ENCODE results near the gene MT1E. TPM values are rescaled to one million over a fixed set of nuclear protein-coding genes. Genes with fewer than 3 reads are reported as not detected.
A peak's percentile ranks its signal among the peaks of the same experiment; 100 is the strongest.
"Not testable (repeated sequence)": the region's sequence is repeated elsewhere in the genome, so short reads cannot be mapped to it uniquely, and the experiment has no call there.

The MT1E gene
- total and polyA plus RNA-seq, 2 donors: 2.1 to 126 TPM

DNA sequence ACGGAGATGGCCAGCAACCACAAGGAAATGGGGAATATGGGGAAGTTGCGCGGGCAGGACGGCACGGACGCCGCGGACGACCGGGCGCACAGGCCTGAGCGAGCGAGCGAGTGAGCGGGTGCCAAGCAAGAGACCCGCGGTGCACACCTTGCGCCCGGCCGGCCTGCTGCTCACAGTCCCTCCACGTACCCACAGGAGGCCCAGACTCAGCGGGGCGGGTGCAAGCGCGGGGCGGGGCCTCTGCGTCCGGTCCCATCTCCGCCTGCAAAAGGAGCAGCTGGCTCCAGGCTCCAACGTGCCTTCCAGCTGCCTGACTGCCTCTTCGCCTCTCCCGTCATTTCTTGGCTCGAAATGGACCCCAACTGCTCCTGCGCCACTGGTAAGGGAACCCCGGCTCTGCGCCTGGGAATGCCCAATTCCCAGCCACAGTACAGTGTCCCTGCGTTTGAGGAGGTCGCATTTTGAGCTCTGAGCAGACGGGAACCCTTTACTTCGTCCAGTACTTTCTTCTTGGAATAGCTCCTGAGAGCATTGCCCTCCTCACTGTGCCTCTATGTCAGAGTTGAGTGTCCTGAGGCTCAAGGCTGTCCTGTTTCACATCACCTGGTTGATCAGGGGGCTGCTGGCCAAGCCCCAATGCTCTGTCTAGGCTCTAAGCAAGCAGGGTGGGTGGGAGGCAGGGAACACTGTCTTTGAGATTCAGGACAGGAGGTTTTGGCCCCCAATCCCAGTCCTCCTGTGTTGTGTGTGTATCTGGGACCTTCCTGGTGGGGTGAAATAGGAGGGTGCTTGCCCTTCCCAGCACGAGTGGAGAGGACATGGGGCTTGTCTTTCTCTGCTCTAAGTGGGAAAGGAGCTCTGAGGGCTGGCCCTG, 8.1 kb upstream of the MT1E start:
- H3K4me1 ChIP-seq (ENCODE audit: control insufficient read depth in 2 of 2, insufficient read depth in 2 of 2, low read length in 2 of 2): peaks cover 0 to 12% of the 10 kb centered on the region in 2 donors
- H3K36me3 ChIP-seq (ENCODE audit: control insufficient read depth in 2 of 2, insufficient read depth in 2 of 2, low read length in 1 of 2): no peaks in the 10 kb centered on the region
- H3K4me3 ChIP-seq (ENCODE audit: low read length in 2 of 2): peak overlapping the region in 1 of 2 donors; percentile 10
- no peaks in the 10 kb centered on the region for H3K9me3 ChIP-seq (ENCODE audit: control insufficient read depth in 2 of 2, insufficient read depth in 1 of 2, low read length in 1 of 2)
- whole genome bisulfite sequencing: 4% methylated on average over 41 of the region's 41 CpGs
- DNase-seq (ENCODE audit: low read depth in 6 of 9, low spot score in 9 of 9): peak in 4 of 9 donors; percentile 25 to 51 (median 37)
- no peak overlapping the region for H3K27ac ChIP-seq (ENCODE audit: low read depth in 1 of 2, low read length in 1 of 2)
- peaks cover 15 to 64% of the 10 kb centered on the region in 2 donors for H3K27me3 ChIP-seq (ENCODE audit: control insufficient read depth in 2 of 2, insufficient read depth in 1 of 2, low read length in 1 of 2)

DNA sequence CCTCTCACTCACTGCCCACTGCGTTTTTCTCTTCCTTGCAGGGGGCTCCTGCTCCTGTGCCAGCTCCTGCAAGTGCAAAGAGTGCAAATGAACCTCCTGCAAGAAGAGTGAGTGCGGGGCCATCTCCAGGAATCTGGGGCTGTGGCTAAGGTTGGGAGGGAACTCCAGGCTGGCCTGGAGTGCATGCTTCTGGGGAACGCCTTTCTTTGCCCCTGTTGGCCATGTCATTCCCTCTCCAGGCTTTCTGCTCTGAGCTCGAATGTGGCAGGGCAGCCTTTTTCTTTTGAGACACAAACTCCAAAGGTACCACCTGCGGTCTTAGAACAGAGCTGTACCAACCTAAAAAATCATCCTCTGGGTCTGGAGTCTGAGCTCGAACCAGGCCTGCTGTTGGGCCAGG, 7.4 kb upstream of the MT1E start:
- H3K36me3 ChIP-seq (ENCODE audit: control insufficient read depth in 2 of 2, insufficient read depth in 2 of 2, low read length in 1 of 2): no peaks in the 10 kb centered on the region
- H3K27me3 ChIP-seq (ENCODE audit: control insufficient read depth in 2 of 2, insufficient read depth in 1 of 2, low read length in 1 of 2): peaks cover 15 to 68% of the 10 kb centered on the region in 2 donors
- no peak for DNase-seq (ENCODE audit: low read depth in 6 of 9, low spot score in 9 of 9)
- peaks cover 0 to 12% of the 10 kb centered on the region in 2 donors for H3K4me1 ChIP-seq (ENCODE audit: control insufficient read depth in 2 of 2, insufficient read depth in 2 of 2, low read length in 2 of 2)
- 51% methylated on average over 6 of the region's 6 CpGs for whole genome bisulfite sequencing
- no peak overlapping the region for H3K27ac ChIP-seq (ENCODE audit: low read depth in 1 of 2, low read length in 1 of 2)
- no peak overlapping the region for H3K4me3 ChIP-seq (ENCODE audit: low read length in 2 of 2)
- no peaks in the 10 kb centered on the region for H3K9me3 ChIP-seq (ENCODE audit: control insufficient read depth in 2 of 2, insufficient read depth in 1 of 2, low read length in 1 of 2)

DNA sequence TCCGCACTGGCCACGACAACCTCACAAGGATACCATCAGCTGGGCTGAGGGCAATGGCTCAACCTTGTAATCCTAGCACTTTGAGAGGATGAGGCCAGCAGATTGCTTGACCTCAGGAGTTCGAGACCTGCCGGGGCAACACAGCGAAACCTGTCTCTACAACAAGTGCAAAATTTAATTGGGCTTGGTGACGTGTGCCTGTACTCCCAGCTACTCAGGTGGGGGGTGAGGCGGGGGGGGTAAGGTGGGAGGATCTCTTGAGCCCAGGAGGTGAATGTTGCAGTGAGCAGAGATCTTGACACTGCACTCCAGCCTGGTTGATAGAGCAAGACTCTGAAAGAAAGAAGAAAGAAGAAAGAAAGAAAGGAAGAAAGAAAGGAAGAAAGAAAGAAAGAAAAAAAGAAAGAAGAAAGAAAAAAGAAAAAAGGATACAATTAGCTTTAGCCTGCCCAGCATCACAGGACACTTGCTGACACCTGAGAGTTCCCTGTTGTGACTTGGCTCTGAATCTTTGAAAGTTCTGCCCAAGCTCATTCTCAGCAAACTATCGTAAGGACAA, 5.2 kb upstream of the MT1E start:
- Histone ChIP-seq H3K4me3 (ENCODE audit: low read length in 2 of 2) (no peak overlapping the region), H3K36me3 (ENCODE audit: control insufficient read depth in 2 of 2, insufficient read depth in 2 of 2, low read length in 1 of 2) (no peaks in the 10 kb centered on the region), H3K27me3 (ENCODE audit: control insufficient read depth in 2 of 2, insufficient read depth in 1 of 2, low read length in 1 of 2) (peaks cover 26 to 83% of the 10 kb centered on the region in 2 donors), H3K9me3 (ENCODE audit: control insufficient read depth in 2 of 2, insufficient read depth in 1 of 2, low read length in 1 of 2) (no peaks in the 10 kb centered on the region), H3K4me1 (ENCODE audit: control insufficient read depth in 2 of 2, insufficient read depth in 2 of 2, low read length in 2 of 2) (peaks cover 0 to 12% of the 10 kb centered on the region in 2 donors), H3K27ac (ENCODE audit: low read depth in 1 of 2, low read length in 1 of 2) (no peak overlapping the region)
- WGBS: 90% methylated on average over 8 of the region's 8 CpGs
- no peak for DNase-seq (ENCODE audit: low read depth in 6 of 9, low spot score in 9 of 9)

DNA sequence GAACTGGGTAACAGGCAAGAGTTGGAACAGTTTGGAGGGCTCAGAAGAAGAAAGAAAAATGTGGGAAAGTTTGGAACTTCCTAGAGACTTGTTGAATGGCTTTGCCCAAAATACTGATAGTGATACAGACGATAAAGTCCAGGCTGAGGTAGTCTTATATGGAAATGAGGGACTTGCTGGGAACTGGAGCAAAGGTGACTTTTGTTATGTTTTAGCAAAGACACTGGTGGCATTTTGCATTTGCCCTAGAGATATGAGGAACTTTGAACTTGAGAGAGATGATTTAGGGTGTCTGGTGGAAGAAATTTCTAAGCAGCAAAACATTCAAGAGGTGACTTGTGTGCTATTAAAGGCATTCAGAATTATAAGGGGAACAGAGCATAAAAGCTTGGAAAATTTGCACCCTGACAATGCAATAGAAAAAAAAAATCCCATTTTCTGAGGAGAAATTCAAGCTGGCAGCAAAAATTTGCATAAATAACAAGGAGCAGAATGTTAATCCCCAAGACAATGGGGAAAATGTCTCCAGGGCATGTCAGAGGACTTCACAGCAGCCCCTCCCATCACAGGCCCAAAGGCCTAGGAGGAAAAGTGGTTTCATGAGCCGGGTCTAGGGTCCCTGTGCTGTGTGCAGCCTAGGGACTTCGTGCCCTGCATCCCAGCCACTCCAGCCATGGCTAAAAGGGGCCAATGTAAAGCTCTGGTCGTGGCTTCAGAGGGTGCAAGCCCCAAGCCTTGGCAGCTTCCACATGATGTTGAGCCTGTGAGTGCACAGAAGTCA, 3.7 kb upstream of the MT1E start:
- H3K4me3 ChIP-seq (ENCODE audit: low read length in 2 of 2); DNase-seq (ENCODE audit: low read depth in 6 of 9, low spot score in 9 of 9); H3K27ac ChIP-seq (ENCODE audit: low read depth in 1 of 2, low read length in 1 of 2); H3K9me3 ChIP-seq (ENCODE audit: control insufficient read depth in 2 of 2, insufficient read depth in 1 of 2, low read length in 1 of 2); H3K36me3 ChIP-seq (ENCODE audit: control insufficient read depth in 2 of 2, insufficient read depth in 2 of 2, low read length in 1 of 2): not testable (repeated sequence)
- Histone ChIP-seq H3K27me3 (ENCODE audit: control insufficient read depth in 2 of 2, insufficient read depth in 1 of 2, low read length in 1 of 2) (peaks cover 33 to 84% of the 10 kb centered on the region in 2 donors), H3K4me1 (ENCODE audit: control insufficient read depth in 2 of 2, insufficient read depth in 2 of 2, low read length in 2 of 2) (peaks cover 0 to 14% of the 10 kb centered on the region in 2 donors)
- 87% methylated on average over 4 of the region's 4 CpGs for WGBS

DNA sequence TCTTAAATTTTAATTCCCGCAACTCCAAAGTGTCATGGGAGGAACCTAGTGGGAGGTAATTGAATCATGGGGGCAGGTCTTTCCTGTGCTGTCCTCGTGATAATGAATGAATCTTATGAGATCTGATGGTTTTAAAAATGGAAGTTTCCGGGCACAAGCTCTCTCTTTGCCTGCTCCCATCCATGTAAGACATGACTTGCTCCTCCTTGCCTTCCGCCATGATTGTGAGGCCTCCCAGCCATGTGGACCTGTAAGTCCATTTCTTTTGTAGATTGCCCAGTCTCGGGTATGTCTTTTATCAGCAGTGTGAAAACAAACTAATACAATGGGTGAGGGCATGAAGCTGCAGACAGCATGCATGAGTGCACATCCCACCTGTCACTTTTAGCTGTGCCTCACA, 2.4 kb upstream of the MT1E start:
- WGBS: 97% methylated on average over 5 of the region's 5 CpGs
- DNase-seq (ENCODE audit: low read depth in 6 of 9, low spot score in 9 of 9); H3K36me3 ChIP-seq (ENCODE audit: control insufficient read depth in 2 of 2, insufficient read depth in 2 of 2, low read length in 1 of 2); H3K4me3 ChIP-seq (ENCODE audit: low read length in 2 of 2); H3K9me3 ChIP-seq (ENCODE audit: control insufficient read depth in 2 of 2, insufficient read depth in 1 of 2, low read length in 1 of 2); H3K27ac ChIP-seq (ENCODE audit: low read depth in 1 of 2, low read length in 1 of 2); H3K4me1 ChIP-seq (ENCODE audit: control insufficient read depth in 2 of 2, insufficient read depth in 2 of 2, low read length in 2 of 2): not testable (repeated sequence)
- H3K27me3 ChIP-seq (ENCODE audit: control insufficient read depth in 2 of 2, insufficient read depth in 1 of 2, low read length in 1 of 2): peaks cover 35 to 81% of the 10 kb centered on the region in 2 donors

DNA sequence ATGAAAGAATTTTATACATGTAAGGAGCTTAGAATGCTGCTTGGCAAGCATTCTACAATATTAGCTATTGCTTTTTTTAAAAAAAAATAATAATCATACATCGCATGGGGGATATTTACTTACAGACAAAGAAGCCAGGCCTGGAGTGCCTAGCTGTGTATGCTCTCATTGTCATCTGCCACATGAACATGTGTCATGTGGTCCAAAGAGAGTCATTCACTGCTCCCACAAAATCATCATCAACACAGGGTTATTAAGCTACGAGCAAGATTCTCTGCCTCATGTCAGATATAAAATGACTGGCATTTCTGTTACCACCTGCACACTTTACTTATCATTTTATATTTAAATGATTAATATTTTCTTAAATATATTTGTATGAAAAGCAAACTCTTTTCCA, 1.9 kb upstream of the MT1E start:
- no peak overlapping the region for H3K4me3 ChIP-seq (ENCODE audit: low read length in 2 of 2)
- DNase-seq (ENCODE audit: low read depth in 6 of 9, low spot score in 9 of 9): no peak
- WGBS: 96% methylated on average over 2 of the region's 2 CpGs
- H3K27ac ChIP-seq (ENCODE audit: low read depth in 1 of 2, low read length in 1 of 2): no peak overlapping the region
- peaks cover 32 to 81% of the 10 kb centered on the region in 2 donors for H3K27me3 ChIP-seq (ENCODE audit: control insufficient read depth in 2 of 2, insufficient read depth in 1 of 2, low read length in 1 of 2)
- no peaks in the 10 kb centered on the region for H3K9me3 ChIP-seq (ENCODE audit: control insufficient read depth in 2 of 2, insufficient read depth in 1 of 2, low read length in 1 of 2)
- H3K36me3 ChIP-seq (ENCODE audit: control insufficient read depth in 2 of 2, insufficient read depth in 2 of 2, low read length in 1 of 2): no peaks in the 10 kb centered on the region
- peaks cover 0 to 5% of the 10 kb centered on the region in 2 donors for H3K4me1 ChIP-seq (ENCODE audit: control insufficient read depth in 2 of 2, insufficient read depth in 2 of 2, low read length in 2 of 2)

DNA sequence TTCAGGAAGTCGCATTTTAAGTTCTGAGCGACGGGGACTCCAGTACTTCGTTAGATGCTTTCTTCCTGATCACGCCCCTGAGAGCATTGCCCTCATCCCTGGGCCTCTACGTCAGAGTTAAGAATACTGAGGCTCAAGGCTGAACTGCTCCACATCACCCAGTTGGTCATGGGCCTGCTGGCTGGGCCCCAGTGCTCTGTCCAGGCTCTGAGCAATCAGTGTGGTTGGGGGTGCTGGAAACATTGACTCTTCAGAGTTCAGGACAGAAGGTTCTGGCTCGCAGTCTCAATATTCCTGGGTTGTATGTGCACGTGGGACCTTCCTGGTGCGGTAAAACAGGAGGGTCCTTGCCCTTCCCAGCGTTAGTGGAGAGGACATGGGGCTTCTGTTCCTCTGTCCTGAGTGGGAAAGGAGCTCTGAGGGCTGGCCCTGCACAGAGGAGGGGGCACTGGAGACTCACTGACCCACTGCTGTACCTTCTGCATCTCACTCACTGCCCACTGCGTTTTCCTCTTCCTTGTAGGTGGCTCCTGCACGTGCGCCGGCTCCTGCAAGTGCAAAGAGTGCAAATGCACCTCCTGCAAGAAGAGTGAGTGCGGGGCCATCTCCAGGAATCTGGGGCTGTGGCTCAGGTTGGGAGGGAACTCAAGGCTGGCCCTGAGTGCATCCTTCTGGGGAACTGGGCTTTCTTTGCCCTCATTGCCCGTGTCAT, 518 bp downstream of the MT1E start:
- peaks cover 0 to 5% of the 10 kb centered on the region in 2 donors for H3K4me1 ChIP-seq (ENCODE audit: control insufficient read depth in 2 of 2, insufficient read depth in 2 of 2, low read length in 2 of 2)
- H3K9me3 ChIP-seq (ENCODE audit: control insufficient read depth in 2 of 2, insufficient read depth in 1 of 2, low read length in 1 of 2): no peaks in the 10 kb centered on the region
- no peak overlapping the region for H3K27ac ChIP-seq (ENCODE audit: low read depth in 1 of 2, low read length in 1 of 2)
- 16% methylated on average over 16 of the region's 16 CpGs for WGBS
- H3K4me3 ChIP-seq (ENCODE audit: low read length in 2 of 2): no peak overlapping the region
- no peaks in the 10 kb centered on the region for H3K36me3 ChIP-seq (ENCODE audit: control insufficient read depth in 2 of 2, insufficient read depth in 2 of 2, low read length in 1 of 2)
- H3K27me3 ChIP-seq (ENCODE audit: control insufficient read depth in 2 of 2, insufficient read depth in 1 of 2, low read length in 1 of 2): peaks cover 46 to 88% of the 10 kb centered on the region in 2 donors
- DNase-seq (ENCODE audit: low read depth in 6 of 9, low spot score in 9 of 9): no peak

DNA sequence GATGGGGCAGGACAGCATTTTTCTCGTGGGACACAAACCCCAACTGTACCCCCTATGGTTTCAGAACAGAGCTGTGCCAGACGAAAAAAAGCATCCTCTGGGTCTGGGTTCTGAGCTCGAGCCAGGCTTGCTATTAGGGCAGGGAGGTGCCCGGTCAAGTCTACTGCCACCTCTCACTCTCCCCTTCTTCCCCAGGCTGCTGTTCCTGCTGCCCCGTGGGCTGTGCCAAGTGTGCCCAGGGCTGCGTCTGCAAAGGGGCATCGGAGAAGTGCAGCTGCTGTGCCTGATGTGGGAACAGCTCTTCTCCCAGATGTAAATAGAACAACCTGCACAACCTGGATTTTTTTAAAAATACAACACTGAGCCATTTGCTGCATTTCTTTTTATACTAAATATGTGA, 1.1 kb downstream of the MT1E start:
- no peak overlapping the region for H3K27ac ChIP-seq (ENCODE audit: low read depth in 1 of 2, low read length in 1 of 2)
- peaks cover 52 to 90% of the 10 kb centered on the region in 2 donors for H3K27me3 ChIP-seq (ENCODE audit: control insufficient read depth in 2 of 2, insufficient read depth in 1 of 2, low read length in 1 of 2)
- no peaks in the 10 kb centered on the region for H3K36me3 ChIP-seq (ENCODE audit: control insufficient read depth in 2 of 2, insufficient read depth in 2 of 2, low read length in 1 of 2)
- WGBS: 53% methylated on average over 7 of the region's 7 CpGs
- no peak overlapping the region for H3K4me3 ChIP-seq (ENCODE audit: low read length in 2 of 2)
- no peaks in the 10 kb centered on the region for H3K9me3 ChIP-seq (ENCODE audit: control insufficient read depth in 2 of 2, insufficient read depth in 1 of 2, low read length in 1 of 2)
- no peak for DNase-seq (ENCODE audit: low read depth in 6 of 9, low spot score in 9 of 9)
- peaks cover 0 to 5% of the 10 kb centered on the region in 2 donors for H3K4me1 ChIP-seq (ENCODE audit: control insufficient read depth in 2 of 2, insufficient read depth in 2 of 2, low read length in 2 of 2)
